HCT116 (cell line): ENCODE data around the gene TWSG1. TPM values are rescaled to one million over a fixed set of nuclear protein-coding genes. Genes with fewer than 3 reads are reported as not detected.

Experiments used
- ATAC-seq: fragments of 200-7000 bp; cut with Tn5 transposase; 2 replicates; pipeline ENCODE4 v1.9.1; 2020; ENCODE audit warnings: mild to moderate bottlenecking, moderate library complexity
- BruUV-seq: library from RNA; stranded (reverse); fragments of 400-500 nt; replicated peaks from 2 replicates; lab custom pipeline; 2021; lab: Mats Ljungman, UMichigan
- CTCF ChIA-PET: fragments of 300-600 bp; sonication (Branson Sonifier 250); formaldehyde crosslinking; loops from one replicate; lab custom pipeline; 2021; ENCODE audit warnings: antibody characterized with exemption; lab: Charles Lee
- POLR2A ChIA-PET: fragments of 300-600, 350-600 bp; sonication (Branson Sonifier 250); formaldehyde crosslinking; loops from one replicate; lab custom pipeline; 2021; ENCODE audit warnings: antibody characterized with exemption; lab: Charles Lee
- RAD21 ChIA-PET, 2 experiments: fragments of 300-600 bp; sonication (Branson Sonifier 250); formaldehyde crosslinking; loops; one replicate each; lab custom pipeline; 2023; ENCODE audit warnings: low total read pairs in 2 of 2; ENCODE audit not compliant: uncharacterized antibody in 2 of 2, unreplicated experiment in 2 of 2, low non-redundant PET in 1 of 2; lab: Charles Lee
- DNase-seq: peaks from one replicate; pipeline ENCODE4 v3.0.0-alpha.2; 2010; ENCODE audit warnings: low read depth, low spot score
- H2AFZ ChIP-seq: fragments of 200-600 bp; shearing (Covaris generic), sonication (generic); 2 replicates; pipeline ENCODE4 v1.6.1; 2017; ENCODE audit warnings: low read depth, mixed run types, mixed read lengths, antibody characterized with exemption, low read length; ENCODE audit not compliant: poor library complexity, severe bottlenecking
- H3K27ac ChIP-seq: 2 replicates; pipeline ENCODE4 v1.5.1; 2012; ENCODE audit warnings: low read depth, low read length
- H3K27me3 ChIP-seq: fragments of 200-600 bp; sonication (generic); 2 replicates; pipeline ENCODE4 v1.6.1; 2016; ENCODE audit warnings: mixed run types, low read length, mixed read lengths; ENCODE audit not compliant: insufficient read depth
- H3K36me3 ChIP-seq, 2 experiments: fragments of 200-500 bp in 1 of 2; fragments of 200-600 bp in 1 of 2; sonication (Bioruptor generic) in 1 of 2; sonication (generic) in 1 of 2; 2 replicates each; pipeline versions ENCODE4 v1.5.1 to v1.6.1; 2014 to 2016; ENCODE audit warnings: low read length in 2 of 2, inconsistent platforms in 1 of 2, mixed read lengths in 1 of 2, mixed run types in 1 of 2; ENCODE audit not compliant: insufficient read depth in 2 of 2, control insufficient read depth in 1 of 2
- H3K4me1 ChIP-seq, 2 experiments: fragments of 200-600 bp in 1 of 2; sonication (generic) in 1 of 2; 2 replicates each; pipeline versions ENCODE4 v1.5.1 to v1.6.1; 2012 to 2017; ENCODE audit warnings: low read length in 2 of 2, inconsistent platforms in 1 of 2, mild to moderate bottlenecking in 1 of 2, mixed read lengths in 1 of 2, mixed run types in 1 of 2, moderate library complexity in 1 of 2; ENCODE audit not compliant: insufficient read depth in 2 of 2, control insufficient read depth in 1 of 2
- H3K4me2 ChIP-seq: fragments of 200-600 bp; sonication (generic); 2 replicates; pipeline ENCODE4 v1.6.1; 2017; ENCODE audit warnings: mixed run types, low read length, mixed read lengths
- H3K4me3 ChIP-seq, 2 experiments: fragments of 200-600 bp in 1 of 2; sonication (generic) in 1 of 2; replicated peaks in 1 of 2; 2 replicates each; pipeline ENCODE4 v1.5.1; 2011 to 2016; ENCODE audit warnings: low read length in 2 of 2, control low read depth in 1 of 2, low read depth in 1 of 2, mild to moderate bottlenecking in 1 of 2, mixed read lengths in 1 of 2, mixed run types in 1 of 2
- H3K79me2 ChIP-seq: fragments of 200-600 bp; sonication (generic); 2 replicates; pipeline ENCODE4 v1.6.1; 2017; ENCODE audit warnings: mild to moderate bottlenecking, mixed run types, low read length, moderate library complexity, mixed read lengths; ENCODE audit not compliant: insufficient read depth
- H3K9ac ChIP-seq: fragments of 200-600 bp; sonication (generic); 2 replicates; pipeline ENCODE4 v1.6.1; 2016; ENCODE audit warnings: low read length, mixed read lengths
- H3K9me2 ChIP-seq: fragments of 200-600 bp; sonication (generic), shearing (Covaris generic); 2 replicates; pipeline ENCODE4 v1.6.1; 2017; ENCODE audit warnings: mixed run types, mild to moderate bottlenecking, moderate library complexity; ENCODE audit not compliant: insufficient read depth
- H3K9me3 ChIP-seq, 2 experiments: fragments of 200-500 bp in 1 of 2; fragments of 200-600 bp in 1 of 2; sonication (Bioruptor generic) in 1 of 2; sonication (generic) in 1 of 2; 2 replicates each; pipeline ENCODE4 v1.6.1; 2014 to 2017; ENCODE audit warnings: low read length in 2 of 2, mixed read lengths in 2 of 2, inconsistent platforms in 1 of 2, low read depth in 1 of 2, mild to moderate bottlenecking in 1 of 2, mixed run types in 1 of 2, moderate library complexity in 1 of 2; ENCODE audit not compliant: control insufficient read depth in 1 of 2, insufficient read depth in 1 of 2
- H4K20me1 ChIP-seq: fragments of 200-600 bp; sonication (generic), shearing (Covaris generic); 2 replicates; pipeline ENCODE4 v1.6.1; 2017; ENCODE audit warnings: mixed run types, mild to moderate bottlenecking, moderate library complexity; ENCODE audit not compliant: insufficient read depth
- CEBPB ChIP-seq: IDR thresholded peaks from 2 replicates; pipeline ENCODE4 v1.6.1; 2012; ENCODE audit warnings: low read depth
- EGR1 ChIP-seq: IDR thresholded peaks from 2 replicates; pipeline ENCODE4 v1.6.1; 2012; ENCODE audit warnings: low read depth
- ELF1 ChIP-seq: IDR thresholded peaks from 2 replicates; pipeline ENCODE4 v1.6.1; 2012; ENCODE audit warnings: low read depth, borderline replicate concordance
- EZH2 ChIP-seq: fragments of 200-600 bp; sonication (generic); IDR thresholded peaks from 2 replicates; pipeline ENCODE4 v1.6.1; 2017; ENCODE audit warnings: antibody characterized with exemption, mixed run types
- FOSL1 ChIP-seq: IDR thresholded peaks from 2 replicates; pipeline ENCODE4 v1.6.1; 2012; ENCODE audit warnings: low read depth
- JUND ChIP-seq: IDR thresholded peaks from 2 replicates; pipeline ENCODE4 v1.6.1; 2012
- MAX ChIP-seq: IDR thresholded peaks from 2 replicates; pipeline ENCODE4 v1.6.1; 2012
- POLR2AphosphoS5 ChIP-seq: IDR thresholded peaks from 2 replicates; pipeline ENCODE4 v1.6.1; 2011; ENCODE audit warnings: mild to moderate bottlenecking, low read depth, low read length, moderate library complexity
- RAD21 ChIP-seq: IDR thresholded peaks from 2 replicates; pipeline ENCODE4 v1.6.1; 2012; ENCODE audit warnings: low read depth, mild to moderate bottlenecking
- SIN3A ChIP-seq: IDR thresholded peaks from 2 replicates; pipeline ENCODE4 v1.6.1; 2012; ENCODE audit warnings: low read depth
- TCF7L2 ChIP-seq: IDR thresholded peaks from 2 replicates; pipeline ENCODE4 v1.7.0; 2011; ENCODE audit warnings: borderline replicate concordance, inconsistent platforms; ENCODE audit not compliant: insufficient read depth, insufficient read length; ENCODE audit errors: extremely low read depth
- ZFX ChIP-seq: fragments of 450-650 bp; IDR thresholded peaks from 2 replicates; pipeline ENCODE4 v1.6.1; 2017
- ZNF274 ChIP-seq: fragments of 200-500 bp; sonication (Bioruptor generic); IDR thresholded peaks from 2 replicates; pipeline ENCODE4 v1.6.1; 2014; ENCODE audit warnings: mild to moderate bottlenecking, low read depth, low read length, inconsistent platforms
- intact Hi-C: fragments of 100-400 bp; cut with micrococcal nuclease; formaldehyde crosslinking; loops from 2 replicates; pipeline ENCODE4 v1.10.0; 2022
- total RNA-seq: library from RNA; stranded (reverse); gene quantifications from one replicate; pipeline ENCODE4 v1.2.1, GENCODE V29; 2021; ENCODE audit not compliant: unreplicated experiment
- TF ChIP-seq, protein P1 (sequence below), 3 experiments: fragments of 200-600 bp in 1 of 3; sonication (generic) in 1 of 3; IDR thresholded peaks in 2 of 3; conservative IDR thresholded peaks in 1 of 3; 2 replicates each; pipeline ENCODE4 v1.5.1; 2012 to 2017; ENCODE audit warnings: low read depth in 2 of 3, low read length in 2 of 3, antibody characterized with exemption in 1 of 3, borderline replicate concordance in 1 of 3, control low read depth in 1 of 3, mild to moderate bottlenecking in 1 of 3, mixed read lengths in 1 of 3, mixed run types in 1 of 3, moderate library complexity in 1 of 3; ENCODE audit not compliant: insufficient read depth in 1 of 3
- TF ChIP-seq, protein P2 (sequence below): IDR thresholded peaks from 2 replicates; pipeline ENCODE4 v1.6.1; 2012
- TF ChIP-seq, protein P3 (sequence below): IDR thresholded peaks from 2 replicates; pipeline ENCODE4 v1.6.1; 2012; ENCODE audit warnings: low read depth

Gene TWSG1
- total RNA-seq, 1 experiment from 2014 or later, result 35.7 TPM

GRCh38 chr18:9403795-9404564 is 69.4 kb downstream of the TWSG1 start:
- no TSS peak for BruUV-seq
- no peaks in the 10 kb centered on the region; the same call in 1 of the 2 replicates for H3K9me2 ChIP-seq
- TF ChIP-seq MAX (no peak), ZNF274 (no peak), FOSL1 (no peak), SIN3A (no peak), EZH2 (no peak), EGR1 (no peak), JUND (no peak), CEBPB (no peak), ZFX (no peak), POLR2AphosphoS5 (no peak), TCF7L2 (no peak), RAD21 (peak; percentile 48), ELF1 (no peak)
- TF ChIP-seq, protein P1, sequence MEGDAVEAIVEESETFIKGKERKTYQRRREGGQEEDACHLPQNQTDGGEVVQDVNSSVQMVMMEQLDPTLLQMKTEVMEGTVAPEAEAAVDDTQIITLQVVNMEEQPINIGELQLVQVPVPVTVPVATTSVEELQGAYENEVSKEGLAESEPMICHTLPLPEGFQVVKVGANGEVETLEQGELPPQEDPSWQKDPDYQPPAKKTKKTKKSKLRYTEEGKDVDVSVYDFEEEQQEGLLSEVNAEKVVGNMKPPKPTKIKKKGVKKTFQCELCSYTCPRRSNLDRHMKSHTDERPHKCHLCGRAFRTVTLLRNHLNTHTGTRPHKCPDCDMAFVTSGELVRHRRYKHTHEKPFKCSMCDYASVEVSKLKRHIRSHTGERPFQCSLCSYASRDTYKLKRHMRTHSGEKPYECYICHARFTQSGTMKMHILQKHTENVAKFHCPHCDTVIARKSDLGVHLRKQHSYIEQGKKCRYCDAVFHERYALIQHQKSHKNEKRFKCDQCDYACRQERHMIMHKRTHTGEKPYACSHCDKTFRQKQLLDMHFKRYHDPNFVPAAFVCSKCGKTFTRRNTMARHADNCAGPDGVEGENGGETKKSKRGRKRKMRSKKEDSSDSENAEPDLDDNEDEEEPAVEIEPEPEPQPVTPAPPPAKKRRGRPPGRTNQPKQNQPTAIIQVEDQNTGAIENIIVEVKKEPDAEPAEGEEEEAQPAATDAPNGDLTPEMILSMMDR (IDR thresholded peaks at IDR 0.05 in 2 of 3, conservative IDR thresholded peaks at IDR 0.05 in 1 of 3; ENCODE audit: borderline replicate concordance in 1 of 3, insufficient read depth in 1 of 3, low read depth in 2 of 3, low read length in 2 of 3), result peak in 2 of 3 experiments; percentile 6 to 15; a peak in 1 of 6 replicates
- TF ChIP-seq, protein P2, sequence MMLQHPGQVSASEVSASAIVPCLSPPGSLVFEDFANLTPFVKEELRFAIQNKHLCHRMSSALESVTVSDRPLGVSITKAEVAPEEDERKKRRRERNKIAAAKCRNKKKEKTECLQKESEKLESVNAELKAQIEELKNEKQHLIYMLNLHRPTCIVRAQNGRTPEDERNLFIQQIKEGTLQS, result no peak
- TF ChIP-seq, protein P3, sequence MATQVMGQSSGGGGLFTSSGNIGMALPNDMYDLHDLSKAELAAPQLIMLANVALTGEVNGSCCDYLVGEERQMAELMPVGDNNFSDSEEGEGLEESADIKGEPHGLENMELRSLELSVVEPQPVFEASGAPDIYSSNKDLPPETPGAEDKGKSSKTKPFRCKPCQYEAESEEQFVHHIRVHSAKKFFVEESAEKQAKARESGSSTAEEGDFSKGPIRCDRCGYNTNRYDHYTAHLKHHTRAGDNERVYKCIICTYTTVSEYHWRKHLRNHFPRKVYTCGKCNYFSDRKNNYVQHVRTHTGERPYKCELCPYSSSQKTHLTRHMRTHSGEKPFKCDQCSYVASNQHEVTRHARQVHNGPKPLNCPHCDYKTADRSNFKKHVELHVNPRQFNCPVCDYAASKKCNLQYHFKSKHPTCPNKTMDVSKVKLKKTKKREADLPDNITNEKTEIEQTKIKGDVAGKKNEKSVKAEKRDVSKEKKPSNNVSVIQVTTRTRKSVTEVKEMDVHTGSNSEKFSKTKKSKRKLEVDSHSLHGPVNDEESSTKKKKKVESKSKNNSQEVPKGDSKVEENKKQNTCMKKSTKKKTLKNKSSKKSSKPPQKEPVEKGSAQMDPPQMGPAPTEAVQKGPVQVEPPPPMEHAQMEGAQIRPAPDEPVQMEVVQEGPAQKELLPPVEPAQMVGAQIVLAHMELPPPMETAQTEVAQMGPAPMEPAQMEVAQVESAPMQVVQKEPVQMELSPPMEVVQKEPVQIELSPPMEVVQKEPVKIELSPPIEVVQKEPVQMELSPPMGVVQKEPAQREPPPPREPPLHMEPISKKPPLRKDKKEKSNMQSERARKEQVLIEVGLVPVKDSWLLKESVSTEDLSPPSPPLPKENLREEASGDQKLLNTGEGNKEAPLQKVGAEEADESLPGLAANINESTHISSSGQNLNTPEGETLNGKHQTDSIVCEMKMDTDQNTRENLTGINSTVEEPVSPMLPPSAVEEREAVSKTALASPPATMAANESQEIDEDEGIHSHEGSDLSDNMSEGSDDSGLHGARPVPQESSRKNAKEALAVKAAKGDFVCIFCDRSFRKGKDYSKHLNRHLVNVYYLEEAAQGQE, result no peak
- H3K4me3 ChIP-seq, result no peak overlapping the region
- H3K9ac ChIP-seq, result no peak overlapping the region
- H3K27me3 ChIP-seq, result no peaks in the 10 kb centered on the region
- H3K79me2 ChIP-seq, result no peaks in the 10 kb centered on the region
- H3K27ac ChIP-seq, result no peak overlapping the region
- ChIA-PET CTCF (interaction anchor here (1.5 kb wide), 1 partner anchor 11 kb away, joined by 3 read pairs; no protein-coding TSS in a partner anchor), RAD21 (no interaction called here), POLR2A (no interaction called here)
- H3K4me2 ChIP-seq, result no peak overlapping the region
- H2AFZ ChIP-seq, result no peak overlapping the region
- DNase-seq (no peak), ATAC-seq (0 out of 2 replicates have a peak, but pooled peaks have one; percentile 52)
- no peaks in the 10 kb centered on the region for H3K36me3 ChIP-seq
- no peaks in the 10 kb centered on the region for H4K20me1 ChIP-seq
- no peaks in the 10 kb centered on the region for H3K9me3 ChIP-seq
- intact Hi-C loops, result no loop called here
- no peaks in the 10 kb centered on the region for H3K4me1 ChIP-seq
